Fibroblast of upper back skin (primary cell): ENCODE data around the gene PDE6H.

ENCODE experiments used
- DNase-seq: peaks from one replicate; pipeline ENCODE4 v3.0.0-alpha.2; 2013

PDE6H gene

DNA sequence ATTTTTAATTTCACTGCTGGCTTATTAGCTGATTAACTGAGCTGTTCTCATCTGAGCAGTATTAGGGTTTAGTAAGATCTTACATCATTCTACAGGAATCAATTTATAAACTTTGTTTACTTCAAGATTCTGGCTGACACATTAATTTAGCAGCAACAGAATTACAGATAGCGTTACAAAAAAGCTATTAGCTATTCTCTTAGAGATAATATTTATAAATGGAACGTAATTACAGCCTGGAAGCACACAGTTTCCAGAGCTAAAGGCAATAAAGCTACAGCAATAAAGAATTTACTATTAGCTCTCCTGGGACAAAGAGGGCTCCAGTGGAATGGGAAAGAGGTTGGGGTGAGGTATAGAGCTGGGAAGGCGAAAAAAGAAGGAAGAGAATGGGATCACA lies 34.7 kb downstream of the PDE6H start:
- DNase-seq = no peak

DNA sequence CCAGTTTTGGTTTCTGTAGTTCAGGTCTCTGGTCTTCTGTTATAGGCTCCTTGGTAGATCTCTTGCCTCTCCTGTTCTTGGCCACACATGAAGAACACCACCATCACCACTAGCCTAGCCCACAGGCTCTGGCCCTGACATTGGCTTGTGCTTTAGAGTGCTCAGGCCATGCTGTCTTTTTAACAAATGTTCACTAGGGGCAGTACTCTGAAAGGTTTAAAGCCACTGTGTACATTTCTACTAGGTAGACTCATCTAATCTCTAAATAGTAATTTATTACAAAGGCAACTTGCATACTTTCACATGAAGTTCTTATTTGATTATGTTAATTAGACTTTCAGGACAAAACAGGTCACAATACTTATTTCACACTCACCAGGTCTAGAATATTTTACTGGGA lies 38.3 kb downstream of the PDE6H start:
- no peak for DNase-seq

DNA sequence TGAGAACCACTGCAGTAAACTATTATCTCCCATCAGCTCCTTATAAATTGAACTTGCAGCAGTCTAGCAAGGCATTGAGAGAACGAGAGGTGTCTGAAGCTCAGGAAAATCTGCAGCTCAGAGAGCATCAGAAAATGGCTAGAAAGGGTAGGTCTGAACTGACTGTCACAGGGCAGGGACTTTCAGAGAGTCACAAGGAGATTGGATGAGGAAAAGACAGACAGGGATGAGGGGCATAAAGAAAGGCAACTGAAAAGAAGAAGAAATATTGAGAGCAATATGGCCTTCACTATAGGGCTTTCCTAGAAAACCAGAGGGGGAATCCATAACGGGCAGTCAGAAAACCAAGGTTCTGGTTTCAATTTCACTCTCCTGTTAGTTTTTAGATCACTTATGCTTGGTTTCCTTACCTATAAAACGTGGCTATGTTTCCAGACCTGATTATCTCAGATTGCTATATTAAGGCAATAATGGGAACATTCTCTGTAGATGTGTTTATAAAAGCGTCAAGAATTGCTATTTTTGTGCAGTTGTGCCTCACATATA lies 40.9 kb downstream of the PDE6H start:
- no peak for DNase-seq

DNA sequence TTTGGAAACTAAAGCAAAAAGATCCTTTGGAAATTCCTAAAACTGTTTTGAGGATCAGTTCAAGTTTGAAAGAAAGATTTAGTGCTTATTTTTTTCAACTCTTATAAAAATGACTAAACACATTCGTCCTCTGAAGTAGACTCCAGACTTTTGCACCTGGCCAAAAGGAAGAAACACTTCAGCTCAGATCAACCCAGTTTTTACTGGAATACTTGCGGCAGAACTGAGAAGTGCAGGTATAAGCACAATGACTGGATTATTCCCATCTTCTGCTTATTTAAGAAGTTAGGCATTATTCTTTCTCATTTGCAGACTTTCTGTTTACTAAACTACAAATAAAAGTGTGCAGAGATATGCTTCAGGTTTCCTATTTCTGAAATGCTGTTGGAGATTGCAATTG lies 41.9 kb downstream of the PDE6H start:
- no peak for DNase-seq

DNA sequence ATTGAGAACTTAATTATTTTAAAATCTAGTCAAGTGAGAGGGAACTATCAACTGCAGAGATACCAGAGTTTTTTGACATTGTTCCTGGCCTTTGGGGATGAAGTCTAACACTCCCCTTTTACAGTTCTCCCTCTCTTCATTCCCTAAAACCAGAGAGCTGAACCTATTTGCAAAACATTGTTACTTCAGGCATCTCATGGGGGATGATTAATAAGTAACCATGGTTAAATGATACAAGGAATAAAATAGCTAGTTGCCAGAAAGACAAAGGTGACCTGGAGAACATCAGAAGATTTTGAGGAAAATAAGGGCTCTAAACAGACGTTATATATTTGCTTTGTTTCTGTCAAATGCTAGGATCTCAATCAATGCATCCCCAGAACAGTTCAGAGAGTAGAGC lies 42.3 kb downstream of the PDE6H start:
- DNase-seq = no peak

DNA sequence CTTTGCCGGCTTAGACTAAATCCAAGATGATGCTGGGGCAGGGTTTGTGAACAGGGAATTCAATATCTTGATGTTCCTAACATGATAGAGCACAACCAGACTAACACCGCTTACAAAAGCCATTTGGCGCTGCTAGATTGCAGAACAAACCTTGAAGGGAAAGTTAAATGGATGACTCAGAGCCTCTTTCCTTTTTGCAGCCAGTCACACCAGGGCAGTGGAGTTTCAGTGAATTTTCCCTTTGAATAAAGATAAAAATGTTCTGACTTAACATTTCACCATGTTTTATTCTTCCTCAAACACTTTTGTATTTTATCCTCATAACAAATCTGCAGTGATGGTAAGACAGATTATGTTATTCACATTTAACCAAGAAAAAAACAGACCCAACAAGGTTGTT lies 47.3 kb downstream of the PDE6H start:
- no peak for DNase-seq
